AG09319 (cell line): Measurements from ENCODE around the gene TNIP1.

Experiments
- DNase-seq: peaks from one replicate; pipeline ENCODE4 v3.0.0-alpha.2; 2010; ENCODE audit warnings: low read depth; ENCODE audit errors: extremely low read depth
- CTCF ChIP-seq: IDR thresholded peaks from 2 replicates; pipeline ENCODE4 v1.5.1; 2011; ENCODE audit warnings: low read depth, mild to moderate bottlenecking, inconsistent platforms, low read length, moderate library complexity

Gene TNIP1

GRCh38 chr5:151047814-151048425 is 32.9 kb downstream of the TNIP1 start:
- peak; percentile 96 for TF ChIP-seq CTCF
- no peak for DNase-seq

- no peak for DNase-seq
- no peak for TF ChIP-seq CTCF
Measured at GRCh38 chr5:151042453-151043093, 38.3 kb downstream of the TNIP1 start.

GRCh38 chr5:151041577-151042268 is 39.1 kb downstream of the TNIP1 start:
- TF ChIP-seq CTCF = no peak
- DNase-seq = no peak

GRCh38 chr5:151040211-151040747 is 40.6 kb downstream of the TNIP1 start:
- no peak for DNase-seq
- no peak; the same call in 1 of the 2 replicates for TF ChIP-seq CTCF

- no peak for TF ChIP-seq CTCF
- no peak for DNase-seq
Measured at GRCh38 chr5:151039665-151040064, 41.2 kb downstream of the TNIP1 start.

- TF ChIP-seq CTCF = no peak
- no peak for DNase-seq
Measured at GRCh38 chr5:151038801-151039238, 42.0 kb downstream of the TNIP1 start.

- no peak for TF ChIP-seq CTCF
- DNase-seq = no peak
Measured at GRCh38 chr5:151038412-151038745, 42.5 kb downstream of the TNIP1 start.
